ENCODE data around the gene ATP8A2. TPM values are rescaled to one million over a fixed set of nuclear protein-coding genes. Genes with fewer than 3 reads are reported as not detected.
"Not testable (repeated sequence)": the region's sequence is repeated elsewhere in the genome, so short reads cannot be mapped to it uniquely, and the experiment has no call there.

Gene ATP8A2
- polyA plus RNA-seq, 5 donors = 9.1 to 13.1 (median 12.3) TPM

- not testable (repeated sequence) for DNase-seq
These were observed 696.6 kb downstream of the ATP8A2 start for GRCh38 chr13:26068372-26068771.

DNA sequence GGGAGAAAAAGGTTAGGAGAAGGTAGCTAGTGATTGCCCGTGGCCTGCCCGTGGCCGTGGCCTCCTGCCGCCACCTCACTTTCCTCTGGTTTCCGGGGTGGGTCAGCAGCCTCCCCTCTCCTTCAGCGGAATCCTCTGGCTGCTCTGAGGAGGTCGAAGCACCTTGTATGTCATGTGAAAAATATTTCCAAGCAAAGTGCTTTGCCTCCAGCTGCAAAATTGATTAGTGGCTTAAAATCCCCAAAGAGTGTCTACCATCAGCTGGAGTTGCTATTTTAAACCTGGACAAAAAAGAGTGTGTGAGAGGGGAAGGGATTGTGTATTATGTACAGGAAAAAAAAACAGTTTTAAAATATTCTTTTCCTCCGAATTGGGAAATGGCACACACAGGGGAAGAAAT, 697.9 kb downstream of the ATP8A2 start:
- DNase-seq = not testable (repeated sequence)

GRCh38 chr13:26071691-26072090, 699.9 kb downstream of the ATP8A2 start:
- no peak for DNase-seq

- DNase-seq = not testable (repeated sequence)
These were observed 700.6 kb downstream of the ATP8A2 start for GRCh38 chr13:26072335-26072734.

DNA sequence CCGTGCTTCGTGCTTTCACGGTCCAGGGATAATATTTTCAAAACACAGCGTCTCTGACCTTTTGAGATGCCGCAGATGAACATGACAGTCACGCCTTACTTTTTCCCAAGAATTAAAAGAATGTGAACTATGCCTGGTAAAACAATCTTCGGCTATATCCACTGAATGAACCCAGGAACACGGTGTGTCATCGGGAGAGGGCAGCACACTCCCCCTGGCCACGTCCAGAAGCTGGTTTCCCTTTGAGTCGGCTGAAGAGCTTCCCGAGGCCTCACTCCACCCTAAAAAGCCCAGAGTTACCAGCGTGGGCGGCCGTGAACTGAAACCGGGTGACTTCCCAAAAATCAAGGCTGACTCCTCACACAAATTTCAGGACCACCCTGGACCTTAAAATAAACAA, 702.9 kb downstream of the ATP8A2 start:
- DNase-seq = no peak

Other genes starting within 250 kb of the ATP8A2 start
- under 1 TPM; 0.03 to 0.43 (median 0.21) TPM for gene AMER2, start 199.7 kb upstream of the ATP8A2 start, polyA plus RNA-seq (ENCODE audit: insufficient read depth in 1 of 5, insufficient read length in 5 of 5, low replicate concordance in 1 of 5)
- 10 to 100 TPM; 16.7 to 25.6 (median 21.5) TPM for gene MTMR6, start 84.5 kb upstream of the ATP8A2 start, polyA plus RNA-seq (ENCODE audit: insufficient read depth in 1 of 5, insufficient read length in 5 of 5, low replicate concordance in 1 of 5)
- gene NUP58, start 70.3 kb upstream of the ATP8A2 start, polyA plus RNA-seq (ENCODE audit: insufficient read depth in 1 of 5, insufficient read length in 5 of 5, low replicate concordance in 1 of 5) = 10 to 100 TPM; 47.8 to 71.9 (median 58.0) TPM